Skin epidermis (tissue), 12 donors: ENCODE measurements around the gene GHDC.
"Not testable (repeated sequence)": the region's sequence is repeated elsewhere in the genome, so short reads cannot be mapped to it uniquely, and the experiment has no call there.

Source experiments
- H3K27ac ChIP-seq, 21 experiments: fragments of 200-600 bp; sonication (generic) in 11 of 21; one replicate each; pipeline ENCODE4 v1.5.0; 2020; ENCODE audit warnings: mild to moderate bottlenecking in 3 of 21, inconsistent platforms in 2 of 21, moderate library complexity in 2 of 21
- H3K4me3 ChIP-seq, 7 experiments: fragments of 200-600 bp; sonication (generic) in 2 of 7; one replicate each; pipeline ENCODE4 v1.5.0; 2020; ENCODE audit warnings: inconsistent platforms in 2 of 7, mild to moderate bottlenecking in 2 of 7, moderate library complexity in 1 of 7

The GHDC gene

GRCh38 chr17:42193969-42194899 lies at the start of gene GHDC:
Gene GHDC (minus strand): TSS chr17:42194494. CDS start chr17:42193581, 913 bp downstream.
- H3K4me3 ChIP-seq, result peak within 1 kb of the TSS; percentile 40 to 69 (median 51)
- H3K27ac ChIP-seq, result peak within 1 kb of the TSS in 20 of 21 experiments; percentile 62 to 94 (median 84)

- Histone ChIP-seq H3K27ac (no peak overlapping the region), H3K4me3 (no peak overlapping the region)
These were observed 49.2 kb upstream of the GHDC start for GRCh38 chr17:42243493-42243982.

GRCh38 chr17:42241871-42242270 lies 47.6 kb upstream of the GHDC start:
- H3K4me3 ChIP-seq, result no peak overlapping the region
- H3K27ac ChIP-seq, result no peak overlapping the region

GRCh38 chr17:42240863-42241262 lies 46.6 kb upstream of the GHDC start:
- H3K27ac ChIP-seq, H3K4me3 ChIP-seq: not testable (repeated sequence)

- no peak overlapping the region for H3K4me3 ChIP-seq
- H3K27ac ChIP-seq, result no peak overlapping the region
These were observed 45.9 kb upstream of the GHDC start for GRCh38 chr17:42240201-42240600.

GRCh38 chr17:42239576-42239975 lies 45.3 kb upstream of the GHDC start:
- H3K4me3 ChIP-seq, result not testable (repeated sequence)

GRCh38 chr17:42236760-42237159 lies 42.5 kb upstream of the GHDC start:
- Histone ChIP-seq H3K4me3 (no peak overlapping the region), H3K27ac (no peak overlapping the region)

More at GRCh38 chr17:42239576-42239975, 45.3 kb upstream of the GHDC start:
- not testable (repeated sequence) for H3K27ac ChIP-seq

- H3K27ac ChIP-seq, result no peak overlapping the region
These were observed 39.7 kb upstream of the GHDC start for GRCh38 chr17:42233994-42234393.

GRCh38 chr17:42233156-42233555 lies 38.9 kb upstream of the GHDC start:
- Histone ChIP-seq H3K27ac (no peak overlapping the region), H3K4me3 (no peak overlapping the region)

More at GRCh38 chr17:42233994-42234393, 39.7 kb upstream of the GHDC start:
- H3K4me3 ChIP-seq, result no peak overlapping the region

GRCh38 chr17:42230225-42230624 lies 35.9 kb upstream of the GHDC start:
- Histone ChIP-seq H3K27ac (no peak overlapping the region), H3K4me3 (no peak overlapping the region)

GRCh38 chr17:42227849-42228700 lies 33.8 kb upstream of the GHDC start:
- H3K27ac ChIP-seq, result peak overlapping the region in 8 of 21 experiments; percentile 11 to 38 (median 22)
- no peak overlapping the region for H3K4me3 ChIP-seq

- H3K4me3 ChIP-seq, result no peak overlapping the region
- no peak overlapping the region for H3K27ac ChIP-seq
These were observed 31.4 kb upstream of the GHDC start for GRCh38 chr17:42225646-42226045.

- H3K4me3 ChIP-seq, result no peak overlapping the region
- H3K27ac ChIP-seq, result no peak overlapping the region
These were observed 30.4 kb upstream of the GHDC start for GRCh38 chr17:42224651-42225050.

GRCh38 chr17:42221886-42222745 lies 27.8 kb upstream of the GHDC start:
- Histone ChIP-seq H3K27ac (no peak overlapping the region), H3K4me3 (no peak overlapping the region)

GRCh38 chr17:42219280-42219679 lies 25.0 kb upstream of the GHDC start:
- H3K27ac ChIP-seq, H3K4me3 ChIP-seq: not testable (repeated sequence)

GRCh38 chr17:42214156-42214555 lies 19.9 kb upstream of the GHDC start:
- no peak overlapping the region for H3K27ac ChIP-seq
- no peak overlapping the region for H3K4me3 ChIP-seq

- no peak overlapping the region for H3K27ac ChIP-seq
These were observed 18.1 kb upstream of the GHDC start for GRCh38 chr17:42212382-42212781.

GRCh38 chr17:42211921-42212341 lies 17.6 kb upstream of the GHDC start:
- H3K4me3 ChIP-seq, result not testable (repeated sequence)
- peak overlapping the region in 1 of 21 experiments; percentile 12 for H3K27ac ChIP-seq

More at GRCh38 chr17:42212382-42212781, 18.1 kb upstream of the GHDC start:
- H3K4me3 ChIP-seq, result no peak overlapping the region

- H3K27ac ChIP-seq, result no peak overlapping the region
- H3K4me3 ChIP-seq, result no peak overlapping the region
These were observed 15.8 kb upstream of the GHDC start for GRCh38 chr17:42210046-42210445.
